ENCODE data around the gene PODXL. TPM values are rescaled to one million over a fixed set of nuclear protein-coding genes. Genes with fewer than 3 reads are reported as not detected.
A peak's percentile ranks its signal among the peaks of the same experiment; 100 is the strongest.

The PODXL gene
- total and polyA plus RNA-seq, 4 donors: 1.2 to 3.6 (median 1.6) TPM

- TF ChIP-seq EGR1 (IDR thresholded peaks at IDR 0.05; ENCODE audit: low read depth in 2 of 2) (no peak), SP1 (IDR thresholded peaks at IDR 0.05) (no peak)
Measured at GRCh38 chr7:131546126-131546525, 10.3 kb downstream of the PODXL start (continued).

GRCh38 chr7:131544449-131545301 is 11.8 kb downstream of the PODXL start:
- Histone ChIP-seq H3K36me3 (ENCODE audit: control insufficient read depth in 4 of 4, insufficient read depth in 3 of 4, low read depth in 1 of 4, low read length in 3 of 4) (no peaks in the 10 kb centered on the region), H3K4me3 (ENCODE audit: low read depth in 1 of 3, low read length in 3 of 3) (no peak overlapping the region), H3K9me3 (ENCODE audit: control insufficient read depth in 4 of 4, low read length in 3 of 4) (no peaks in the 10 kb centered on the region), H3K9ac (ENCODE audit: low read depth in 1 of 2, low read length in 2 of 2) (no peak overlapping the region), H3K27me3 (ENCODE audit: control insufficient read depth in 4 of 4, insufficient read depth in 4 of 4, low read length in 3 of 4) (no peaks in the 10 kb centered on the region), H3K27ac (ENCODE audit: low read depth in 1 of 2, low read length in 2 of 2) (no peak overlapping the region), H3K4me1 (ENCODE audit: control insufficient read depth in 4 of 4, insufficient read depth in 4 of 4, low read length in 3 of 4) (peaks cover 0 to 4% (median 2%) of the 10 kb centered on the region in 4 donors)
- no peak for DNase-seq (ENCODE audit: low spot score)
- peak; percentile 16 to 26 for TF ChIP-seq RAD21 (IDR thresholded peaks at IDR 0.05)
- TF ChIP-seq HNF4A (conservative IDR thresholded peaks at IDR 0.05): no peak
- WGBS: 81% methylated on average over 16 of the region's 16 CpGs

- no peak for DNase-seq (ENCODE audit: low spot score)
- H3K27me3 ChIP-seq (ENCODE audit: control insufficient read depth in 4 of 4, insufficient read depth in 4 of 4, low read length in 3 of 4): no peaks in the 10 kb centered on the region
- 96% methylated on average over 3 of the region's 3 CpGs for WGBS
- TF ChIP-seq EGR1 (IDR thresholded peaks at IDR 0.05; ENCODE audit: low read depth in 2 of 2): no peak
- TF ChIP-seq FOXA2 (IDR thresholded peaks at IDR 0.05): no peak
- TF ChIP-seq NR2F2 (IDR thresholded peaks at IDR 0.05): no peak
- TF ChIP-seq, protein P1, sequence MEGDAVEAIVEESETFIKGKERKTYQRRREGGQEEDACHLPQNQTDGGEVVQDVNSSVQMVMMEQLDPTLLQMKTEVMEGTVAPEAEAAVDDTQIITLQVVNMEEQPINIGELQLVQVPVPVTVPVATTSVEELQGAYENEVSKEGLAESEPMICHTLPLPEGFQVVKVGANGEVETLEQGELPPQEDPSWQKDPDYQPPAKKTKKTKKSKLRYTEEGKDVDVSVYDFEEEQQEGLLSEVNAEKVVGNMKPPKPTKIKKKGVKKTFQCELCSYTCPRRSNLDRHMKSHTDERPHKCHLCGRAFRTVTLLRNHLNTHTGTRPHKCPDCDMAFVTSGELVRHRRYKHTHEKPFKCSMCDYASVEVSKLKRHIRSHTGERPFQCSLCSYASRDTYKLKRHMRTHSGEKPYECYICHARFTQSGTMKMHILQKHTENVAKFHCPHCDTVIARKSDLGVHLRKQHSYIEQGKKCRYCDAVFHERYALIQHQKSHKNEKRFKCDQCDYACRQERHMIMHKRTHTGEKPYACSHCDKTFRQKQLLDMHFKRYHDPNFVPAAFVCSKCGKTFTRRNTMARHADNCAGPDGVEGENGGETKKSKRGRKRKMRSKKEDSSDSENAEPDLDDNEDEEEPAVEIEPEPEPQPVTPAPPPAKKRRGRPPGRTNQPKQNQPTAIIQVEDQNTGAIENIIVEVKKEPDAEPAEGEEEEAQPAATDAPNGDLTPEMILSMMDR (IDR thresholded peaks at IDR 0.05; ENCODE audit: low read depth, low read length, missing input control): no peak
- TF ChIP-seq JUND (IDR thresholded peaks at IDR 0.05): no peak
- no peak for TF ChIP-seq HNF4A (conservative IDR thresholded peaks at IDR 0.05)
- no peak for TF ChIP-seq YY1 (IDR thresholded peaks at IDR 0.05)
- no peak for TF ChIP-seq REST (IDR thresholded peaks at IDR 0.05)
- TF ChIP-seq TAF1 (conservative IDR thresholded peaks at IDR 0.05): no peak
- no peaks in the 10 kb centered on the region for H3K36me3 ChIP-seq (ENCODE audit: control insufficient read depth in 4 of 4, insufficient read depth in 3 of 4, low read depth in 1 of 4, low read length in 3 of 4)
- H3K4me3 ChIP-seq (ENCODE audit: low read depth in 1 of 3, low read length in 3 of 3): no peak overlapping the region
- peaks cover 0 to 4% (median 2%) of the 10 kb centered on the region in 4 donors for H3K4me1 ChIP-seq (ENCODE audit: control insufficient read depth in 4 of 4, insufficient read depth in 4 of 4, low read length in 3 of 4)
- no peaks in the 10 kb centered on the region for H3K9me3 ChIP-seq (ENCODE audit: control insufficient read depth in 4 of 4, low read length in 3 of 4)
- H3K27ac ChIP-seq (ENCODE audit: low read depth in 1 of 2, low read length in 2 of 2): no peak overlapping the region
- no peak overlapping the region for H3K9ac ChIP-seq (ENCODE audit: low read depth in 1 of 2, low read length in 2 of 2)
Measured at GRCh38 chr7:131544021-131544420, 12.4 kb downstream of the PODXL start.
